LoVo (cell line): ENCODE measurements around the gene PSD2.

Experiments used
- DNase-seq: peaks from one replicate; pipeline ENCODE4 v3.0.0-alpha.2; 2016; ENCODE audit warnings: low spot score

The PSD2 gene

GRCh38 chr5:139795074-139796001, at the start of gene PSD2:
PSD2 (plus strand) TSS chr5:139795808; CDS start chr5:139809441, 13,633 bp downstream.
- peak; percentile 44 for DNase-seq

- no peak for DNase-seq
These were observed 48.7 kb upstream of the PSD2 start for GRCh38 chr5:139746691-139747582.

- DNase-seq = no peak
These were observed 47.8 kb upstream of the PSD2 start for GRCh38 chr5:139747583-139748504.

- DNase-seq = no peak
These were observed 47.1 kb upstream of the PSD2 start for GRCh38 chr5:139748505-139748826.

- no peak for DNase-seq
These were observed 46.4 kb upstream of the PSD2 start for GRCh38 chr5:139749242-139749641.

GRCh38 chr5:139751236-139751635, 44.4 kb upstream of the PSD2 start:
- no peak for DNase-seq

GRCh38 chr5:139752506-139753473, 42.8 kb upstream of the PSD2 start:
- DNase-seq = no peak

GRCh38 chr5:139755892-139756671, 39.5 kb upstream of the PSD2 start:
- DNase-seq = no peak

- DNase-seq = no peak
These were observed 38.6 kb upstream of the PSD2 start for GRCh38 chr5:139756971-139757370.

- DNase-seq = no peak
These were observed 37.7 kb upstream of the PSD2 start for GRCh38 chr5:139757727-139758509.

GRCh38 chr5:139758510-139759075, 37.0 kb upstream of the PSD2 start:
- DNase-seq = no peak

GRCh38 chr5:139759219-139759721, 36.3 kb upstream of the PSD2 start:
- DNase-seq = no peak

GRCh38 chr5:139760066-139761056, 35.2 kb upstream of the PSD2 start:
- DNase-seq = no peak

GRCh38 chr5:139761057-139761450, 34.6 kb upstream of the PSD2 start:
- DNase-seq = no peak

GRCh38 chr5:139761501-139761900, 34.1 kb upstream of the PSD2 start:
- DNase-seq = no peak

GRCh38 chr5:139762615-139763170, 32.9 kb upstream of the PSD2 start:
- no peak for DNase-seq
